ENCODE measurements around the gene MDM4.

- TF ChIP-seq CTCF (IDR thresholded peaks at IDR 0.05), result no peak
- no peak for TF ChIP-seq REST (IDR thresholded peaks at IDR 0.05; ENCODE audit: insufficient read depth in 1 of 2, low read depth in 2 of 2, low read length in 1 of 2)
- no peak for TF ChIP-seq POLR2AphosphoS5 (IDR thresholded peaks at IDR 0.05; ENCODE audit: low read depth, low read length)
- no peak for TF ChIP-seq SIN3A (IDR thresholded peaks at IDR 0.05; ENCODE audit: borderline replicate concordance, insufficient read depth, low read depth, low read length)
Measured at GRCh38 chr1:204558467-204558866, 42.3 kb downstream of the MDM4 start.
